OCI-LY3 (cell line): ENCODE measurements around the gene CD9.

Experiments
- EZH2phosphoT487 ChIP-seq: fragments of 200-600 bp; shearing (Covaris generic); IDR thresholded peaks from 2 replicates; pipeline ENCODE4 v1.6.1; 2018; ENCODE audit warnings: antibody characterized with exemption, mixed run types, low read depth
- TF ChIP-seq, protein P1 (sequence below): fragments of 200-600, 300-600 bp; sonication (generic); IDR thresholded peaks from 2 replicates; pipeline ENCODE4 v1.5.1; 2014; ENCODE audit warnings: antibody characterized with exemption, low read length, low read depth

GRCh38 chr12:6222078-6222654, 22.0 kb downstream of the CD9 start:
- TF ChIP-seq, protein P1, sequence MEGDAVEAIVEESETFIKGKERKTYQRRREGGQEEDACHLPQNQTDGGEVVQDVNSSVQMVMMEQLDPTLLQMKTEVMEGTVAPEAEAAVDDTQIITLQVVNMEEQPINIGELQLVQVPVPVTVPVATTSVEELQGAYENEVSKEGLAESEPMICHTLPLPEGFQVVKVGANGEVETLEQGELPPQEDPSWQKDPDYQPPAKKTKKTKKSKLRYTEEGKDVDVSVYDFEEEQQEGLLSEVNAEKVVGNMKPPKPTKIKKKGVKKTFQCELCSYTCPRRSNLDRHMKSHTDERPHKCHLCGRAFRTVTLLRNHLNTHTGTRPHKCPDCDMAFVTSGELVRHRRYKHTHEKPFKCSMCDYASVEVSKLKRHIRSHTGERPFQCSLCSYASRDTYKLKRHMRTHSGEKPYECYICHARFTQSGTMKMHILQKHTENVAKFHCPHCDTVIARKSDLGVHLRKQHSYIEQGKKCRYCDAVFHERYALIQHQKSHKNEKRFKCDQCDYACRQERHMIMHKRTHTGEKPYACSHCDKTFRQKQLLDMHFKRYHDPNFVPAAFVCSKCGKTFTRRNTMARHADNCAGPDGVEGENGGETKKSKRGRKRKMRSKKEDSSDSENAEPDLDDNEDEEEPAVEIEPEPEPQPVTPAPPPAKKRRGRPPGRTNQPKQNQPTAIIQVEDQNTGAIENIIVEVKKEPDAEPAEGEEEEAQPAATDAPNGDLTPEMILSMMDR: no peak
- no peak for TF ChIP-seq EZH2phosphoT487
